Activated CD8-positive, alpha-beta memory T cell treated with anti-CD3 and anti-CD28 coated beads, Interleukin-2, amount 50 U/mL, for 1 hour (primary cell): ENCODE results near the gene TAX1BP1.
A peak's percentile ranks its signal among the peaks of the same experiment; 100 is the strongest.

Source experiments
- DNase-seq: peaks from one replicate; pipeline ENCODE4 v3.0.0-alpha.2; 2020; ENCODE audit errors: extremely low read depth

TAX1BP1 gene

DNA sequence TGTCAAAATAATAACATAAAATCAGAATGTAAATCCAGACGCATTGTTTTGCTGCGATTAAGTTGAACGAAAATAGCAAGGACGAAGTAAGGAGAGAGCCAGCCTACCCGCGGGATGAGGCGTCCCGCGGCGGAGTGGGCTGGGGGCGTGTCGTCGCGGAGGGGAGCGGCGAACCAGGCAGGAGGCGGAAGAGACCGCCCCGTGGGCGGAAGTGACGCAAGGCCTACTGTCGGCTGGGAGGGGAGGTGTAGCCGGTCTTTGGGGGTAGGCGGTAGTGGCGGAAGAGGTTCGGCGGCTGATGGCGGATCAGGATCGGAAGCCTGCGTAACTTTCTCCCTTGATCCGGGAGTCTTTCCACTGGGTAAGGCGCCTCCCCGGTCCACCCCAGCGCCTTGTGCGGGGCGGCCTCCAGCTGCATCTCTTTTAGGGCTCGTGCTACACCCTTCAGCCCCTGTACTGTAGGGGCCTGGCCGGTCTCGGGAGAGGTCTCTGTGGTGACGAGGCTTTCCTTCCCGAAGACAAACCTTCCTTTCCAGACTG, at the start of gene TAX1BP1:
TSS of gene TAX1BP1 (plus strand) at position 254 of the 540 bp plus-strand sequence. CDS start 8,363 bp downstream, outside the sequence.
- peak; percentile 80 for DNase-seq

DNA sequence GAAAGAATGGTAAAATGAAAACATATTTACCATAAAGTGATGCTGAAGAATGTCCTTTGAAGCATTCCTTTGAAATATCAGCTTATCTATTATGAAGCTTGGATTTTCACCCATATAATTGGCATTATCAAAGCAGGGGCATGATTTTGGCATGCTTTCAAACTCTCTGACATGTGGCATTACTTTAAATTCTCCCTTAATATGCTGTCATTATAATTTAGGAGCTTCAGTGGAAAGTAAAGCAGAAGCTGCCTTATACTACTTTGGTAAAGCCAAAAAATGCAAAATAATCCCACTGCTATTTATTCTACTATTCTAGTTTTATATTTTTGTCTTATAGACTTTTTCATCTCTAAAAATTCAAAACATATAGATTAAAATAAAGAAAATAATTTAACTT, 49.3 kb upstream of the TAX1BP1 start:
- DNase-seq = no peak

DNA sequence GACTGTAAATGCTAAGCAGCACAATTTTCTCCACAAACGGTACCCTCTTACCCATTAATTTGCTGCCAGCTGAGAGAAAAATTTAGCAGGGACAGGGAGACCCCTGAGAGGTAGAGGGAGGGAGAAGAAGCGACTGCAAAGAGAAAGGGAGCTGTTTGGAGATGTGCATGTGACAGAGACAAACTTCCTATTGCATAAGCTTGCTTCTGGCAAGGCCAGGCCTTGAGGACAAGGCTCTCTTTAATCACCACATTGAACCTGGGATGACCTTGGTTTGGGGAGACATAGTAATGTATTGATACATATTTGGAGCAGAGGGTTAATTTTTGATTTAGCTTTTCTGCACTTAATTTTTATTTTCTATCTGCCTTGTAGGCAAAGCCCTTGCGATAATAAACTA, 46.2 kb upstream of the TAX1BP1 start:
- no peak for DNase-seq

DNA sequence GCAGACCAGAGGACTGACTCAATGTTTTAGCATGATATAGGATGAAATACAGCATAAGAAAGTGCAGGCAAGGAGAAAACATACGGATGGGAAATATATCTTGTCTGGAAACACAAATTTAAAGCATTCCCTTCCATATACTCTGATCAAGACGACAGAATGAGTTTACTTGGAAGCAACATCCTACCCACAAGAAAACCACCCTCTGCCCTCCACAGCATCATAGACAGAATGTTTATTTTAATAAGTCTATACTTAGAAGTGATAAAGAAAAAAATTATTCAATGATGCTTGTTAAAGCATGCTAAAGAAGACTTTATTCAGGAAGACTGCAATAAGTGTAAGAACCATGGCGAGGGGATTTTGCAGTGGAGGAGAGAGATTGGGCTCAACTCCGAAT, 44.9 kb upstream of the TAX1BP1 start:
- DNase-seq = no peak

DNA sequence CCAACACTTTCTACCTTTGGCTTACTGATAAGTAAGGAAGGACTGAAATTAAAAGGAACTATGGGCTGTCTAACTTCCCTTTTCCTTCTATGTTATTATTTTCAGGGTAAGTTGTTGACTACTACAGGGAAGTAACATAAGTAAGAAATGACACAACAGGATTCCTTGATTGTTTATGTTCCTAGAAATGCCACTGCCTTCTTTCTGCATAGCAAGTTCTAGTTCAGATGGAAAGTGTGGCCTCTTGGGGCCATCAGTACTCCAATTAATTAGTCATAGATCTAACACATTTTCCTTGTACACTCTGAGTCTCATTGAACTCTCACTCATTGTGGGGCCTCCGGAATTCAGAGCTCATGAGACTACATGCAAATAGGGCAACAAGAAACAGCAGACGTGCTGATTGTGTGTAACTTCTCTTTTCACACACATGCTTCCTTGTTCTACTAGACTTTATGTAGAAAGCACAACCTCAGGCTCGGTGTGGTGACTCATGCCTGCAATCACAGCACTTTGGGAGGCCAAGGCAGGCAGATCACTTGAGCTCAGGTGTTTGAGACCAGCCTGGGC, 42.0 kb upstream of the TAX1BP1 start:
- no peak for DNase-seq

DNA sequence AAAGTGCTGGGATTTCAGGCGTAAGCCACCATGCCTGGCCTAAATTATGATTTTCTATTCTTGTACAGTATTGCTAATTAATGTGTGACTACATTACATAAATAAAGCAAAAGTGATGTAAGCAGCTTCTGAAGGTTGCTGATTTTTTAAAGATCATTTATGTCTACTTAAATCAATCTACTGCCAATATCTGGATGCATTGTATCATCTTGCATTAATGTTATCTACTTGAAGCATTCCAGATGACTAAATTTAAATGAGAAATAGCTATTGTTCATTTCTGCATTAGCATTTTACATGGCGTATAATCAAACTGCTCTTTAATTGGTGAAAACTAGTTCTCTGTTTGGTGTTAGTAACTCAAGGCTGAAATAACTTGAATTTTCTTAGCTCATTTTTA, 40.2 kb upstream of the TAX1BP1 start:
- no peak for DNase-seq

DNA sequence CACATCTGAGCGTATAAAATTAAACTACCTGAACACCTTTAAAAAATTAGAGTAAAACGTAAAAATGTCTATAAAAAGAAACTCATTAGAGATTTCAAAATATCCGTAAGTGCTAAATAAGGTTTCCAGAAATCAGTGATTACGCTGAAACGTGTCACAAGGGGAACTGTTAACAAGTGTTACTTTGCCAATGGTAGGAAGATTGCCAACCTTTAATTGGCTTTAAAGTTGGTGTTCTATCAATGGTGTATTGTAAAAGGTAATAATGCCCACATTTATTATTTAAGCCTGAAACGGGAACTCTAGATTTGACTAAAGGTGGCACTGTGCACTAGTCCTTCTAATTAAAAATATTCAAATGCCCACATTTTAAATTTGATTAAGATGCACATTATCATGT, 39.5 kb upstream of the TAX1BP1 start:
- no peak for DNase-seq

DNA sequence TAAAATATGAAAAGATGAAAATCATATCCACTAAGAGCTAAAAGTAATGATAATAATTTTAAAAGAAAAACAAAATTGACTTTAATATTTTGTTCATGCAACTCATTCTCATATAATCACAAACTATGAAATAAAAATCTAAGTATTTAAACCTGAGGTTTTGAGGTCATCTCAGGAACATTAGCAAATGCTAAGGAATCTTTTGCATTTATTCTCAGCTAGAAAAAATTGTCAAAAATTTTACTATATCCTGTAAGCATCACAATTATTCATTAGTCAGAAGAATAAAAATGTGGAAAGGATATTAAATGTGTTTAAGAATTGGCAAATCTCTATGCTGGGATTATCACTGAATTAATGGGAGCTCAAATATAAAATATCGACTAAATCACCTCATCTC, 36.8 kb upstream of the TAX1BP1 start:
- DNase-seq = no peak

DNA sequence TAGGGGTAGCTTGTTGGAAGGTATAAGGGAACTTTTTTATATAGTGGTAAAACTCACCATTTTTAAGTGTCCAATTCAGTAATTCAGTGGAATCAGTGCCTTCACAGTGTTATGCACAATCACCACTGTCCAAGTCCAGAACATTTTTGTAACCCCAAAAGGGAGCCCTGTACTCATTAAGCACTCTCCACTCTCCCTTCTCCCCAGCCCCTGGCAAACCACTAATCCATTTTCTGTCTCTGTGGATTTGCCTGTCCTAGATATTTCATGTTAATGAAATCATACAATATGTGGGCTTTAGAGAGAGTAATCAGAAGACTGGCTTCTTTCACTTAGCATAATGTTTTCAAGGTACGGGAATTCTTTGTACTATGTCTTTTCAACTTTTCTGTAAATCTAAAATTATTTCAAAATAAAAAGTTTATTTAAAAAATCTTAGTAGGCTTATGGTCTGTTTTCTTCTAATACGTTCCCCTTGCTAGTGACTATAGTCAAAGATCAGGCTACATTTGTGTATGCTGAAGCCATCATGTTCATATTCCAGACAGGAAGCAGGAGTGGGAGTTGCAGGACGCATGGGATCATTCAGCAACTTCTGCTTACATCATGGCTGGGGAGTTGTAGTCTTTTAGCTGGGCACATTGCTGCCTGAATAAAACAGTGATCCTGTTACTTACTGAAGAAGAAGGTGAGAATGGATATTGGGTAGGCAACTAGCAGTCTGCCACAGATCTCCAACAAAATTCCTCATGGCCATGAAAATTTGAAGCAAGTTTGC, 35.4 kb upstream of the TAX1BP1 start:
- no peak for DNase-seq

DNA sequence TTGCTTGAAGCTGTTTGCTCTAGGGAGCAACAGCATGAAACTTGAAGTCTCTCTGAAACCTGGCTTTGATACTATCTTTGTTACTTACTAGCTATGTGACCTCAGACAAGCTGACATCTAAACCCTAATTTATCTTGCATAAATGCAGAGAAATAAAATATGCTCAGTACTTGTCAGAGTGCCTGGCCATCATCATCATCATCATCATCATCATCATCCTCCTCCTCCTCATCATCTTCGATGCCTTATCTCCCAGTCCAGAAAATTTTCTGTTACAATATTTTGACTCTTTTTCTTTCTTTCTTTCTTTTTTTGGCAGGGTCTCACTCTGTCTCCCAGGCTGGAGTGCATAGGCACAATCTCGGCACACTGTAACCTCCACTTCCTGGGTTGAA, 34.8 kb upstream of the TAX1BP1 start:
- no peak for DNase-seq

DNA sequence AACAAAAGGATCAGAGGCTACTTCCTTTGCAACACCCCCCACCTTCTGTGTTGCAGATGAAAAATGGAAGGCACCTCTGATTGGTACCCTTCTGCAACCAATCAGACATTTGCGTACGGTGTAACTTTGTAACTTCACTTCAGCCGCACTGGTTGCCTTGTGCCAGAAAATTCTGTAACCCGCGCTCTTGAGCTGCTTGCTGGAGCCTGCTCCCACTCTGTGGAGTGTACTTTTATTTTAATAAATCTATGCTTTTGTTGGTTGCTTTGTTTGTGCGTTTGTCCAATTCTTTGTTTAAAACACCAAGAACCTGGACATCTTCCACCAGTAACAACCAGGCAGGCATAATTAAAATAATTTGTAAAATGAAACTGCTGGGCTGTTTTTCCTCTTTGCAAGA, 31.5 kb upstream of the TAX1BP1 start:
- DNase-seq = no peak

DNA sequence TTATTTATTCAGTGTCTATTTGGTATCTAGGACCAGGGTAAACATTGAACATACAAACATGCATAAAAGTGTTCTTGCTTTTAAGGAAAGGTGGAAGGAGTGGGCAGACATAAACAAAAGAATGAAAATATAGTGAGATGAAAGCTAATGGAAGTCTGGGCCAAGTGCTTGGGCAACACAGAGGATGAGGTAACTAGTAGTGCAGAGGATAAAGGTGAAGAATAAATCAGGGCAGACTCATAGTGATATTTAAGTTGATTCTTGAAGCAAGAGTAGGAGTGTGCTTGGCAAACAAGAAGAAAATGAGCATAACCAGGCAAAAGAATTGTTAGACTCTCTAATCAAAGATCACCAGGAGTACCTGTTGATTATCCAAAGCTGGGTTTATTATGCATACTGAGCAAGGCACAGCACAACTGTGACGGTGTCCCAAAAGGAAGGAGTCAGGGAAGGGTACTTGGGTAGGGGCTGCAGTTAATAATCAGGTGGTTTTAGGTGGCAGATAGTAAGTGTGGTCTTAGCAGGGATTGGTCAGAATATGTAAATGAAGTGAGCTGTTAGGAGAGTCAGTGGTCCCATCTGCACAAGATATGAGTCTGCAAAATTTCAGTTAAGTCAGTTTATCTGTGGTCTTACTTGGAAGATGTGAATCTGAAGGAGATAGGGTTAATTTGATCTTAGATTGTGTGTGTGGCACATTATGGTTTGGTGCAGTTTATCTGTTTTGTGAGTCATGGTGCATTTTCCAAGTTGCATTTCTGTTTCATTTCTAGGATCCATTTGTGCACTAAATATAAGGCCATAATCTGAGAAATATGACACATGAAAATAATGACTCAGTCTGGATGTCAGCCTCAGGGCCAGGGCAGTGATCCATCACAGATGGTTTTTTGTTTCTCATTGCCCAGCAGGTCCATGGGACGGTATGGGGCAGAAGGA, 30.6 kb upstream of the TAX1BP1 start:
- no peak for DNase-seq

DNA sequence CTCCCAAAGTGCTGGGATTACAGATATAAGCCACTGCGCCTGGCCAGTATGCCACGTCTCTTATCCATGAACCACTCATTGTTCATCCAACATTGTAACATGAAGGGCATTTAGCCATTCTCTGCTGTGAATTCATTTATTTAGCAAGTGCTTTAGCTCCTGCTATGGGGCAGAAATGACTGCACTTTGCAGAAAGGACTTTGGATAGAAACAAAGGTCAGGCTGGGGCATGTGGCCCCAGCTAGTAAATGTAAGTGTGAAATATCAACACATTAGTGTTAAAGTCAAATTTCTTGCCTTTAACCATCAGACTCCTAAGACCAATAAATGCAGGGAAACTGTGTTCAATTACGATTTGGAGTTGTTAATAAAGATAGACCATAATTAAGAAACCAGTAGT, 27.7 kb upstream of the TAX1BP1 start:
- no peak for DNase-seq

DNA sequence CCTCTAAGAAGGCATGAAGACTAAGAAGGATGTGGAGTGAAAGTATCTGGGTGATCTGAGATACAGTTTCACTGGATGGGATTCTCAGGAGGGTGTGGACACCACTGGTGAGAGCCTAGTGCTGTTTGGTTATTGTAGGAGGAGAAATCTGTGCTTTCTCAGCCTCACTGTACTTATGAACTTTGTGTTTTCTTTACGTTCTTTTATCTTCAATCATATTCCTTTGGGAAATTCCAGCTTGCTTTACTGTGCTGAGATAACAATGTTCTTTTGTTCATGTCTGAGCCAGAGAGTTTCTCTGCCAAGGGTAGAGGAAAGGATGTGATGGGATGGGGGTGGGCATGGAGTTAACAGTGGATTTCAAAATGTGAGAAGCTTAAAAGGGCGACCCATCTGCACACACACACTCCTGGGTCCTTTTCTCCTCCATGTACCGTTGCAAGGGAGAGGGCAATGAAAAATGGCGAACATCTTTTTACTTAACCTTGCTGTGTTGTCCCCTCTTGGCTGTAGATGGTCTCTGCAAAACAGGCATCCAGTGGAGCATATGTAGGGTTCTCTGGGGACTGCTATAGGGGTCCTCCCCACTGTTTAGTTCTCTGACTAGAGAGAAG, 25.0 kb upstream of the TAX1BP1 start:
- no peak for DNase-seq

DNA sequence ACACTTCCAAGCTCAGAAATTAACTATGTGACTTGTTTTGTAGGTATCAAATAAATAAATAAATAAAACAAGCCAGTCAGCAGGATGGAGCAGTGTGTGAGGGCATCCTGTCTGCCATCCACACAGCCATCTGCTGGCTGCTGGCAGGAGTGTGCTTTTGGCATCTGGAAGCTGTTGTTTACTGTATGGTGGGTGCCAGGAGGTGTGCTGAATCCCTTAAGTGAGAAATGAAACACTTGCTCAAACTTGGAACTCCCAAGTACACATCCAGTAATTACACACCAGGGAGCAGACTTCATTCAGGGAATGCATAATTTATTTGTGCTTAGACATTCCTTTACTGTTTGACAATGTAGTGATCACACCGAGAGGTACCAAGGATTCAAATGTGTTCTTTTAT, 16.9 kb upstream of the TAX1BP1 start:
- no peak for DNase-seq

DNA sequence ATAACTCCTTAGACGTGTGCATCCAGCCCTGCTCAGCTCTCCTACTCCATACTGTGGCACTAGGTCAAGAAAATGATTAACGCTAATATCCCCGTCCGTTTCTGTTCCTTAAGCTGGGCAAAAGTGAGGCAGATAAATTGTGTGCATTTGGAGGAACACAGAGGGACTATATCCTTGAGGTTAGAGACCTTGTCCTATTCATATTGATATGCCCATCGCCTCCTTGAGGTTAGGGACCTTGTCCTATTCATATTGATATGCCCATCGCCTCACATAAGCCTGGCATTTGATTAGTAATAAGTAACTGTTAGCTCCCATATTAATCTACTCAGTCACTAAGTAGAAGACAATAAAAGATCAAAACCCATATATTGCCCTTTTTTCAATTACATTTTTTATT, 12.9 kb upstream of the TAX1BP1 start:
- no peak for DNase-seq

DNA sequence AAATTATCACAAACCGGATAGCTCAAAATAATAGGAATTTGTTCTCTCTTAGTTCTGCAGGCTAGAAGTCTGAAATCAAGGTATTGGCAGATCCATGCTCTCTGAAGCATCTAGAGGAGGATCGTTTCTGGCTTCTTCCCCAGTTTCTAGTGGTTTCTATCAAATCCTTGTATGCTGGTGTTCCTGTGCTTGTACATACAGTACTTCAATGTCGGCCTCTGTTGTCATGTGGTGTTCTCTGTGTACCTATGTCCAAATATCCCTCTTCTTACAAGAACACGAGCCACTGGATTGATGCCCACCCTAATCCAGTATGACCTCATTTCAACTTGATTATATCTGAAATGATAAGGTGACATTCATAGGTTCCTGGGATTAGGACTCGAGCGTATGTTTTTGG, 9.8 kb upstream of the TAX1BP1 start:
- DNase-seq = no peak

DNA sequence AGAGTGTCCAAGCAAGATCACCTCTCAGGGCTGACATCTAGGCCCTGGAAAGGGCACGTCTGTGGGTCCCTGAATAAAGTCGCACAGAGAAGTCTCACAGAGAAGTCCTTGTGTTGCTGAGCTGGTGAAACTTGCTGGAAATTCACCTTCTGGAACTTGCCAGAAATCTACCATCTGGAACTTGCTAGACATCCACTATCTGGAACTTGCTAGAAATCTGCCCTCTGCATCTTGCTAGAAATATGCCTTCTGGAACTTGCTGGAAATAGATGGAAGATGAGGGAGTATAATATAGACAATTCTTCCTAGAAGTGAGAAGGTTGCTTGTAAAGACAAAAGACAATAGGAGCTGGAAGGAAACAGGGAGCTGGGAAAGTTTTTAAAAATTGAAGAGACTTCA, 5.4 kb upstream of the TAX1BP1 start:
- DNase-seq = no peak

DNA sequence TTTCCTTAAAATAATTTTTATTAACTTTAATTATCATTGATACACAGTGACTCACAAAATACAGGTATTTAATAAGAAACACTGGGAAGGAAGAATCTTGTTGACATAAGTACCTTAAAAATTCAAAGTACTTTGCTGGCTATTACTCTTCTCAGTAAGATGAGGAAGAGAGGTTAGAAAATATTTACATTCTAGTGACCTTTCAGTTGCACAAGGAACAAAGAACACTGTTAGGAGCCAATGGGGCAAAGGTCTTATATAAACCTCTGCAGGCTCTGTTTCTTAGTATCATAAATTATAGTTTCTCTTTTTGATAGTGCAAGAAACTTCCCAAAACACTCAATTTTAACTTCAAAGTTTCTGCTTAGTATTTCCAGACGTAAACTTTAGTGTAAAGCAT, 4.8 kb upstream of the TAX1BP1 start:
- DNase-seq = no peak

DNA sequence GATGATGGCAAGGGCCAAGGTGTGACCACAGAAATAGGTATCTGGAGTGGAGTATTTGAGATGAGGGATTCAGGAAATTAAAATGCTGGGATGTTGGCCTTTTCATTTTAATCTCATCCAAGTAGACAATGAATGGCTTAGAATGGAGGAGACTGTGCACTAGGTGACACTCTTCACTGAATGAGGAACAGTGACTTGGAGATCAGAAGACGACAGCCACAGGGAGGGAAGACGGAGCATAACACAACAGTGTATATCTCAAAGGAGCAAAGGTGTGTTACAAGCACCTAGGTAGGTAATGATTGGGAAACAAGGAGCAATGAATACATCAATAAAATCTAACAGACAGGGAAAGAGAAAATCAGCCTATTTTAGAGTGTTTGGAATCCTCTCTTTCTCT, 4.1 kb upstream of the TAX1BP1 start:
- DNase-seq = no peak

DNA sequence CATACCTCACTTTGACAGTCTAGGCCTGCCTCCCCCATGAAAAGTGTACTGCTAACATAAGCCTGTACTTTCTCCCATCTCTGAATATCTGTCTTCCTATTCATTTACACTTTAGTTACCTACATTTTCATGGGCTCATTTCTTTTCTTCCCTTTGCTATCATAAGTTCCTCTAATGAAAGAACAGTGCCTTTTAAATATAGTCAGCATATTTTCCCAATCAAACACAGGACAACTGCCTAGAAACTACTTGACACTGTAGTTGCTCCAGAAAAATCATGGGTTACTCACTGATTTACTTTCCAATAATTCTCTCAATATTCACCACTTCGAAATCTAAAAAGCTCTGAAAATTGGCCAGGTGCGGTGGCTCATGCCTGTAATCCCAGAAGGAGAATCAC, 2.8 kb upstream of the TAX1BP1 start:
- DNase-seq = no peak

DNA sequence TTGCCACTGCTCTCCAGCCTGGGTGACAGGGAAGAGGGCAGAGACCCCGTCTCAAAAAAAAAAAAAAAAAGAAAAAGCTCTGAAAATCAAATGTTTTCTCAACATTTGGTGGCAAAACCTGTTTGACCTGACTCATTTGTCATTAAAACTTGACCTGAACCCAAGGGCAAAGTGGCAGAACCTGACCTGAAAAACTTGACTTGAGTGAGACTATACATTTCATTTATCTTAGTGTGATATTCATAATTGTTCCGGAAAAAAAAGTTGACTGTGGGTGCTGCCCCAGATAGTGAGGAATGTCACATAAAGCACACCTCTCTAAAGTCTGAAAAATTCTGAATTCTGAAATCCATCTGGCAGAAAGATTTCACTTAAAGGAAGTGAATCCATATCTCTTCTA, 2.3 kb upstream of the TAX1BP1 start:
- no peak for DNase-seq
